MG63 (cell line): ENCODE measurements around the gene ARL10. TPM values are rescaled to one million over a fixed set of nuclear protein-coding genes. Genes with fewer than 3 reads are reported as not detected.

Experiments used
- DNase-seq: peaks from one replicate; pipeline ENCODE4 v3.0.0-alpha.2; 2020
- H3K27me3 ChIP-seq: fragments of 250-450 bp; sonication (Bioruptor Pico); 2 replicates; pipeline ENCODE4 v1.5.1; 2020; ENCODE audit warnings: mild to moderate bottlenecking, moderate library complexity
- H3K36me3 ChIP-seq: fragments of 250-450 bp; sonication (Bioruptor Pico); 2 replicates; pipeline ENCODE4 v1.5.1; 2020; ENCODE audit warnings: mild to moderate bottlenecking, moderate library complexity
- H3K4me3 ChIP-seq: fragments of 250-450 bp; sonication (Bioruptor Pico); 2 replicates; pipeline ENCODE4 v1.5.1; 2020; ENCODE audit warnings: mild to moderate bottlenecking, moderate library complexity
- H3K9me3 ChIP-seq: fragments of 250-450 bp; sonication (Bioruptor Pico); 2 replicates; pipeline ENCODE4 v1.5.1; 2020; ENCODE audit warnings: mild to moderate bottlenecking, moderate library complexity
- total RNA-seq: library from RNA; depleted of rRNA; stranded (reverse); fragments of >200 nt; shearing (Covaris generic); gene quantifications from 2 replicates; pipeline ENCODE4 v1.2.3, GENCODE V29; 2014; ENCODE audit warnings: low replicate concordance

The ARL10 gene
- total RNA-seq, 1 experiment from 2014 or later = 0.33 TPM

GRCh38 chr5:176381979-176382378 is 16.7 kb downstream of the ARL10 start:
- H3K36me3 ChIP-seq = peaks cover 77% of the 10 kb centered on the region
- H3K4me3 ChIP-seq = no peak overlapping the region
- no peaks in the 10 kb centered on the region for H3K27me3 ChIP-seq
- DNase-seq = no peak
- no peaks in the 10 kb centered on the region for H3K9me3 ChIP-seq

GRCh38 chr5:176382721-176383120 is 17.4 kb downstream of the ARL10 start:
- Histone ChIP-seq H3K27me3 (no peaks in the 10 kb centered on the region), H3K9me3 (no peaks in the 10 kb centered on the region), H3K36me3 (peaks cover 84% of the 10 kb centered on the region), H3K4me3 (no peak overlapping the region)
- DNase-seq = no peak

DNA sequence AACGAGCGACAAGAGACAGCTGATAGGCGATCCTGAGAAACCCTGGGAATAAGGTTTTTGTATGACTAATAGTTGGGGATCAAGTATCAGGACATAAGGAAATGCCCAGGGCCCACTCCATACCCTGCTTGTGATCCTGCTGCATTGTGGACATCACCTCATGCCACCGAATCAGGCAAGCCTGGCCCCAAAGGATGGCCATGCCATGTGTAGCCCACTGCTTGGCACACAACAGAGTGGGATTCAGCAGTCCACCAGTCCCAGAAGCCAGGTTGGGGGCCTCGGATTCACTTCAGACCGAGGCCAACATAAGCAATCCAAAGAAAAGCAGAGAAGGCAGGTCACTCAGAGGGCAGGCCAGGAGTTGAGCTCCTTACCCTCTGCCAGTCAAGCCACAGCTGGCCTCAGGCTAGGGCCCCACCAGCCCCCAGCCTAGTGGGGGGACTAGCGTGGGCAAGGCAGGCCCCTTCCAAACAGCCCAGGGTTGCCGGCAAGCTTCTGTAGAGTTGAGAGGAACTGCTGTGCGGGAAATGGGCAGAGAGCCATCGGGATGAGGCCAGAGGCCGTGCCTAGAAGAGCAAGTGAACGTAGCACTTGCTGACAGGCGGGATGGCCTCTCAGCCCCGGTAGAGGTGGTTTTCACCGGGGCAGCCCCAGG is 18.1 kb downstream of the ARL10 start:
- Histone ChIP-seq H3K9me3 (no peaks in the 10 kb centered on the region), H3K27me3 (no peaks in the 10 kb centered on the region), H3K4me3 (no peak overlapping the region), H3K36me3 (peaks cover 90% of the 10 kb centered on the region)
- no peak for DNase-seq

DNA sequence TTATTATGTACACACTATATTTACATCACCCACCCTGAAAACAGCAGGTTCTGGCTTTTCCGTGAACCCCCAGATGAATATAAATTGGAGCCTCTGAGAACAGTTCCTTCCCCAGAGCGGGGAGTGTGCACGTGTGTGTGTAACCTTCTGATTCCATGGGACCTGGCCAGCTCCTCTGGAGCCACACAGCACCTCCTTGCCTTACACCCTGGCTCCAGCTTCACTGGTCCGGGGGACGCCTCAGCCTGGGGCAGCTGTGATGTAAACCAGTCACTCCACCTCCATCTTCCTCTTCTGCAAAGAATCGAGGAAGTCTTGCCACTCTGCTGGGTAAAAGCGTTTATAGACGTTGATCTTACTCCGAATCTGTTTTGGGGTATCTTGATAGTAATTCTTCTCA is 18.7 kb downstream of the ARL10 start:
- Histone ChIP-seq H3K36me3 (peaks cover 89% of the 10 kb centered on the region), H3K27me3 (no peaks in the 10 kb centered on the region), H3K9me3 (no peaks in the 10 kb centered on the region), H3K4me3 (no peak overlapping the region)
- DNase-seq = no peak

GRCh38 chr5:176384366-176384930 is 19.2 kb downstream of the ARL10 start:
- Histone ChIP-seq H3K27me3 (no peaks in the 10 kb centered on the region), H3K36me3 (peaks cover 87% of the 10 kb centered on the region), H3K4me3 (no peak overlapping the region), H3K9me3 (no peaks in the 10 kb centered on the region)
- DNase-seq = no peak

- no peak overlapping the region for H3K4me3 ChIP-seq
- no peak for DNase-seq
- H3K36me3 ChIP-seq = peaks cover 85% of the 10 kb centered on the region
- no peaks in the 10 kb centered on the region for H3K27me3 ChIP-seq
- no peaks in the 10 kb centered on the region for H3K9me3 ChIP-seq
These were observed 19.7 kb downstream of the ARL10 start for GRCh38 chr5:176384991-176385390.

DNA sequence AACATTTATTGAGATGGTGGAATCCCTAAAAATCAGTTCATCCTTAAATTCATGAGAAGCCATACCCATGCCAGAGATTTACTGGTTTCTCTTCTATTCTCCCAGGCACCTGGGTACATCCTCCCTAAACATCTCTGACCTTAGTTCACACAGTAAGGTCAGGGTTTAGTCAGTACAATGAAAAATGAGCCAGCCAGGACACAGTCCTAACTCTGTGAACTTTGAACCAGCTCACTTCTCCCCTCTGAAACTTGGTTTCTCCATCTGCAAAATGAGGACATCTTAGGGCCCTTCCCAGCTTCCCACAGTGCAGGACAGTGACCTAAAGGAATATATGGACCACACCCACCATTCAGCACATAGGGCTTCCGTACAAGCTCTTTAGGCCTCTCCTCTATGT is 21.2 kb downstream of the ARL10 start:
- H3K27me3 ChIP-seq = no peaks in the 10 kb centered on the region
- peaks cover 89% of the 10 kb centered on the region for H3K36me3 ChIP-seq
- peak overlapping the region; percentile 95 for H3K4me3 ChIP-seq
- no peak for DNase-seq
- no peaks in the 10 kb centered on the region for H3K9me3 ChIP-seq

DNA sequence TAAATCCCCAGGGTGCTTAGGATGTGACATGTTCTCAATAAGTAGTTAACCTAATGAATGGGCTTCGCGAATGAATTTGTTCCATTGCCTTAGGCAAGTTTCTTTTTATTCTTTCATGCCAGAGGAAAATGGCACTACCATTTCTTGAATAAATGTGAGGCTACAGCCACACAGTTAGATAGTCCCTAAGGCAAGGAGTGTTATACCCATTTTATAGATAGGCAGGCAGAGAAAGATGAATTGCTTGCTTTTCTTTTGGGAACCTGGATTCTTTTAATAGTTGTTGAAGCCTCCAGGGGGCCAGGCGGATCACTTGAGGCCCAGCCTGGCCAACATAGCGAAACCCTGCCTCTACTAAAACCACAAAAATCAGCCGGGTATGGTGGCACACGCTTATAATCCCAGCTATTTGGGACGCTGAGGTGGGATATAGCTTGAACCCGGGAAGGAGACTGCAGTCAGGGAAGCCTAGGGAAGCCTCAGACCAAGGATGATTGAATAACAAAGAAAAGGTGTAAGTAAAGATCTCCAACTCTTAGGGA is 22.2 kb downstream of the ARL10 start:
- H3K27me3 ChIP-seq = no peaks in the 10 kb centered on the region
- H3K4me3 ChIP-seq = peak overlapping the region; percentile 95
- no peak for DNase-seq
- no peaks in the 10 kb centered on the region for H3K9me3 ChIP-seq
- H3K36me3 ChIP-seq = peaks cover 88% of the 10 kb centered on the region

GRCh38 chr5:176388003-176388443 is 22.7 kb downstream of the ARL10 start:
- Histone ChIP-seq H3K27me3 (no peaks in the 10 kb centered on the region), H3K4me3 (peak overlapping the region; percentile 95), H3K9me3 (no peaks in the 10 kb centered on the region), H3K36me3 (peaks cover 87% of the 10 kb centered on the region)
- DNase-seq = no peak

DNA sequence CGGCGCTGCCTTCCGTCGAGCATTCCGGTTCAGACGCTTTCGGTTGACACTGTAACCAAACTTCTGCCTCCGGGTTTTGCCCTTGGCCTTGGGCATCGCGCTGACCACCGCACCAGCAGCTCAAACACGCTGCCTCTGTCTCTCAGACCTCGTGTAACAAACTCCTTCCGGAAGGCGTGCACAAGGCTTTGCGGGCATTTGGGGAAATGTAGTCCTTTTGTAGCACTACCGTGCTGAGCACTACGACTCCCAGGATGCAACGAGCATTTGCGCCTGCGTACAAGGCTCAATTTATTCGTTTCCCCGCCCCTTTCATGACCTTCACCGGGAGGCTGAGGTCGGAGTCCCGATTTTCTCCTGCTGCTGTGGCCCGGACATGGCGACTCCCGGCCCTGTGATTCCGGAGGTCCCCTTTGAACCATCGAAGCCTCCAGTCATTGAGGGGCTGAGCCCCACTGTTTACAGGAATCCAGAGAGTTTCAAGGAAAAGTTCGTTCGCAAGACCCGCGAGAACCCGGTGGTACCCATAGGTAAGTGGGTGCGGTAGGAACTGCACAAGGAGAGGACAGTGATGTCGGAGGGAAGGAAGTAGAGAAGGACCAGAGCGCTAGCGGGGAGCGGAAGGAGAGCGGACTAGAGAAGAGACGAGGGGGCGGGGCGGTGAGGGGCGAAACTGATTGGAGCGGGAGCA is 23.3 kb downstream of the ARL10 start, which contains the start of the genes HIGD2A and NOP16:
TSS of gene HIGD2A (plus strand) at position 308 of the 691 bp plus-strand sequence. CDS start at position 377, 69 bp downstream.
TSS of gene NOP16 (minus strand) at position 155 of the 691 bp plus-strand sequence. CDS start at position 96, 59 bp downstream.
- Histone ChIP-seq H3K9me3 (no peaks in the 10 kb centered on the region), H3K27me3 (no peaks in the 10 kb centered on the region), H3K4me3 (peak within 1 kb of the TSS; percentile 95), H3K36me3 (peaks cover 87% of the 10 kb centered on the region)
- DNase-seq = peak; percentile 100

DNA sequence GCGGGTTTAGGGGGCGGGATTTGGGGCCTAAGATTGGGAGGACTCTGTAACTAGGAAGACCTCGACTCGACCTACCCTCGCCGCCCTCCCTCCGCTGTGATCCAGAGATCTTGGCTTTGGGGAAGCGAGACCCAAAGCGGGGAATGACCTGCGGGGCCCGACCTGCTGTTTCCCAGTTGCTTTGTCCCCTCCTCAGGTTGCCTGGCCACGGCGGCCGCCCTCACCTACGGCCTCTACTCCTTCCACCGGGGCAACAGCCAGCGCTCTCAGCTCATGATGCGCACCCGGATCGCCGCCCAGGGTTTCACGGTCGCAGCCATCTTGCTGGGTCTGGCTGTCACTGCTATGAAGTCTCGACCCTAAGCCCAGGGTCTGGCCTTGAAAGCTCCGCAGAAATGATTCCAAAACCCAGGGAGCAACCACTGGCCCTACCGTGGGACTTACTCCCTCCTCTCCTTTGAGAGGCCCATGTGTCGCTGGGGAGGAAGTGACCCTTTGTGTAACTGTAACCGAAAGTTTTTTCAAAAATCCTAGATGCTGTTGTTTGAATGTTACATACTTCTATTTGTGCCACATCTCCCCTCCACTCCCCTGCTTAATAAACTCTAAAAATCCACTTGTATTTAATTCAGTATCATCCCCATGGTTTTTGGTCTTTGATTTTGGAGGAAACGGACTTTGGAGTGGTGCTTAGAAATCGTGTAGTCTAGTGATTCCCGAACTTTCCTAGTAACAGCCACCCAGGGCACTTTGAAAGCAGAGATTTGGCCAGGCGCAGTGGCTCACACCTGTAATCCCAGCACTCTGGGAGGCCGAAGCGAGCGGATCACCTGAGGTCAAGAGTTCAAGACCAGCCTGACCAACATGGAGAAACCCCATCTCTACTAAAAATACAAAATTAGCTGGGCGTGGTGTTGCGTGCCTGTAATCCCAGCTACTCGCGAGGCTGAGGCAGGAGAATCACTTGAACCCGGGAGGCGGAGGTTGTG is 24.1 kb downstream of the ARL10 start:
- no peak for DNase-seq
- Histone ChIP-seq H3K4me3 (peak overlapping the region; percentile 95), H3K27me3 (no peaks in the 10 kb centered on the region), H3K36me3 (peaks cover 86% of the 10 kb centered on the region), H3K9me3 (no peaks in the 10 kb centered on the region)

DNA sequence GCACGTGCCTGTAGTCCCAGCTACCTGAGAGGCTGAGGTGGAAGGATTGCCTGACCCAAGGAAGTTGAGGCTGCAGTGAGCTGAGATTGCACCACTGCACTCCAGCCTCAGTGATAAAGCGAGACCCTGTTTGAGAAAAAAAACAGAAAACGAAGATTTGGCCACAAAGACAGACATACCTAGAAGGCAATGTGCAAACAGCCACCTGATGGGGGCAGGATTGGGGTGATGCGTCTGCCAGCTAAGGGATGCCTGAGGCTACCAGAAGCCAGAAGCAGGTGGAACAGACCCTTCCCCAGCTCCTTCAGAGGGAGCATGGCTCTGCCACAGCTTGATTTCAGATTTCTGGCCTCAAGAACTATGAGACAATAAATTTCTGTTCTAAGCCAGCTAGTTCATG is 26.2 kb downstream of the ARL10 start:
- Histone ChIP-seq H3K27me3 (no peaks in the 10 kb centered on the region), H3K9me3 (no peaks in the 10 kb centered on the region), H3K4me3 (no peak overlapping the region), H3K36me3 (peaks cover 71% of the 10 kb centered on the region)
- DNase-seq = no peak

DNA sequence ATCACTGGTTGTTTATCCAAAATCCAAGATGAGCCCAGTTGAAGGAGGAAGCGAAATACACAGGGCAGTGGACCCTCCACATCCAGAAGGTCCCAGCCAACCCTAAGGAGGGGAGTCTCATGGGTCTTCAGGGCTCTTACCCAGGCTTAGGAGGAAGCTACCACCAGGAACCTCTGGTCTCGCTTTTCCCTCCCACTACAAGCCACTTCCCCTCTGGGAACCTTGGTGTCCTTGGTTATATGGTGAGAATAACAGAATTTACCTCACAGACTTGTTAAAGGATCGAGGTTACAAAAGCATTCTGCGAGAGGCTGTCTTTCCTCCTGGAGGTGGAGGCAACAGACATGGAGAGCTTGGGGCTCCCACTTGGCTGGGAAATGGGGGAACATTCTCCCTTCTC is 26.7 kb downstream of the ARL10 start:
- peaks cover 66% of the 10 kb centered on the region for H3K36me3 ChIP-seq
- no peak overlapping the region for H3K4me3 ChIP-seq
- no peaks in the 10 kb centered on the region for H3K9me3 ChIP-seq
- DNase-seq = no peak
- no peaks in the 10 kb centered on the region for H3K27me3 ChIP-seq

GRCh38 chr5:176392526-176392925 is 27.2 kb downstream of the ARL10 start:
- DNase-seq = no peak
- Histone ChIP-seq H3K9me3 (no peaks in the 10 kb centered on the region), H3K27me3 (no peaks in the 10 kb centered on the region), H3K4me3 (no peak overlapping the region), H3K36me3 (peaks cover 60% of the 10 kb centered on the region)

DNA sequence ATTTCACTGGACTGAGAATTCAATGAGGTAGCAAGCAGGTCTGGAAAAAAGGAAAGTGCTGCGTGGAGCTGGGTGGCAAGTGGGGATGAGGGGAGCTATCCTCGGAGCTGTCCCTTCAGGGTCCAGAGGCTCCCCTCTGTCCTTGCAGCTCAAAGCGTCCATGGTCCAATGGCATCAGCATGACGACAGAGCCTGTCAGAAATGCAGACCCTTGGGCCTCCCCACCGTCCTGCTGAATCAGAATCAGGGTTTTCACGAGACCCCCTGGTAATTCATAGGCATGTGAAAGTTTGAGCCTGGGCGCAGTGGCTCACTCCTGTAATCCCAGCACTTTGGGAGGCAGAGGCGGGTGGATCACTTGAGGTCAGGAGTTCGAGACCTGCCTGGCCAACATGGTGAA is 28.8 kb downstream of the ARL10 start:
- H3K36me3 ChIP-seq = peaks cover 56% of the 10 kb centered on the region
- no peak for DNase-seq
- no peaks in the 10 kb centered on the region for H3K9me3 ChIP-seq
- no peaks in the 10 kb centered on the region for H3K27me3 ChIP-seq
- no peak overlapping the region for H3K4me3 ChIP-seq
